ENCODE results near the gene TIMM22.

TIMM22 gene

DNA sequence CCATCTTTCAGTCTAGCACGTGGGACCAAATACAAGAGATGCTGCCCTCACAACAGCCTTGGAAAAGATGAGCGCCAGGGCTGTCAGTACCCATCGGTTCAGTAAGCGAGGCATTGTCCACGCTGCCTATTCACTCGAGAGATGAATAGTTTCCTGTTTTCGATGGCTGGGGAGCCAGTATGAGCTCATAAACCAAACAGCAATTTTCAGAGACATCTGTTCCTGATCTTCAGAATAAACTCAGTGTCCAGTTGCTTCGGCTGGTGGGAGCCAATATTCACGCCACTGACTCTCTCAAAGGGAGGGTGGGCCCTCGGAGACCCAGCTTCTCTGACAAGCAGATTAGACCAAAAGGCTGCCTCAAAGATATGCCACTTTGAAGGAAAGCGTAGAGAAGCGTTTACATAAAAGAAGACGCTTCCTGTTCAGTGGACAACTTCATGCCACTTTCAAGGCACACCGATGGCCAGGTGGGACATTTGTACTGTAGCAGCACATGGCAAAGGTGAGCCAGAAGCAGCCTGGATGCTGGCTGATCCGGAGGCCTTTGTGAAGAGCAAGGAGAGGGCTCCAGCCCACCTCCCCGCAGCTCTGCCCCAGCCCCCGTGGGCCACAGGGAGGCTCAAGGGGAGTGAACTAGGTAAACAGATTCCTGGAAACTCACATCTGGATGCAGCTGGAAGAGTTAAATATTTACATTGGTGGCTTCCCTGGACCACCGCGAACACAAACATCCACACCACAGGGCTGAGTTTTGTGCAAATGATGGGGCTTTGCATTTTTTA lies 6.0 kb downstream of the TIMM22 start:
- DNase-seq, result no peak

GRCh38 chr17:1003633-1003971 lies 6.7 kb downstream of the TIMM22 start:
- DNase-seq, result no peak

- DNase-seq, result no peak
These were observed 7.2 kb downstream of the TIMM22 start for GRCh38 chr17:1003972-1004768.

DNA sequence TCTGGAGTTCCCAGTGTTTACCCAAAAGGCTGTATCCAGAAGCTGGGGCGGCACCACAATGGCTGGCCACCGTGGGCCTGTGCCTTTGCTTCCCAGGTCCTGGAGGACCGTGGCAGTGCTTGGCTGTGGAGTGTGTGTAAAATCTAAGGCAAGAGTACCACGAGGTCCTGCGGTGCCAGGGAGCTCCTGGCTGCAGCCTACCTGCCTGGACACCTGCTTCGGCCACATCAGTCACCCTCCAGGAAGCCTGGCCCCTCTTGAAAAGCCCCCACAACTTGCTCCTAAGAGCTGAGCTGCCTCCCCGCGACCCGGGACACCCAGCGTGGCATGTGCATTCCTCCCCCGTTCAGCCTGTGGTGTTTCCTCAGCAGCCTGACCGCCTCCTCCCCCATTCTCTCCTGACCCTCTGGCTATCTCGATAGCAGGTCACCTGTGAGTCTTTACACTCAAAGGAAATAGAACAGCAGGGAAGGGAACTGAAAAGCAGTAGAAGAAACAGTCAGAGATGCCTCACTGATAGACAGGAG lies 7.9 kb downstream of the TIMM22 start:
- DNase-seq, result no peak

DNA sequence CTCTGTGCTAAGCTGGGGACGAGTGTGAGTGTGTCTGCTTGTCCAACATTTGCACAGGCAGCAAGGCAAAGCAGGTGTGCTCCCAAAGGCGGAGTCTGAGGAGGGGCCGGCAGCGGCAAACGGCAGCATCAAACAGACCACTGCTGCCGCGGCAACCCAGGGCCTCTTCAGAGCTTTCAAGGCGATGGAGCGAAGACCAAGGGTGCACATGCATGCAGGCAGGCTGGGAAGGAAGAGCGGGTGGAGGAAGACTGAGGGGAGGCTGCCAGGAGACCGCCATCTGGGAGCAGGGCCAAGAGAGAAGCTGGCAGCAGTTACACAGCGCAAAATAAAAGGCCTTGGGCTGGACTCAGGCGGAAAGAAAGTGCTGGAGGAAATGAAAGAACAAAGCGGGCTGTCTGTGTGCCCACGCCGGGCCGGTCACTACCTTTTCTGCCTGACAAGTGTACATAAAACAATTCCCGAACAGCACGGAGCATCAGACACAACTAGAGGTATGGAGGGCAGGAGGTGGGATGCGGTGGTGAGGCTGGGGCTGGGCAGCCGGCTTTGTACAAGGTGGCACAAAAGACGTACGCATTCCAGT lies 8.5 kb downstream of the TIMM22 start:
- DNase-seq, result no peak

DNA sequence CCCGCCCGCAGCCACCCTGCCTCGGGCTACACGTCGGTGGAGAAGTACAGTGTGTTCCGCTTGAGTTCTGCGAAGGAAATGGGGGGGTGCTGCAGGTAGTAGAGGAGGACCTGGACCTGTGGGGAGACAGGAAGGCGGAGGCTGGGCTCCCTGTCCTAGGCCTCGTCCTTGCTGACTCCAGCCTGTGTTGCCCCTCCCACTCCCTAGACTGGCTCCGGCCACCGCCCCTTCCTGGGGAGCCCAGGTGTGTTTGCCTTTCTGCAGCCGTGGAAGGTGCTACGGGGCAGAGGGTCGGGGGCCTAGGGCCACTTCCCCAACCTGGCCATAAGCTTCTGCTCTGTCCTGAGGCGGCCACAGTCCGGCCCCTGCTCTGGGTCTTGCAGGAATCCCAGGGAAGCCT lies 9.1 kb downstream of the TIMM22 start:
- no peak for DNase-seq

DNA sequence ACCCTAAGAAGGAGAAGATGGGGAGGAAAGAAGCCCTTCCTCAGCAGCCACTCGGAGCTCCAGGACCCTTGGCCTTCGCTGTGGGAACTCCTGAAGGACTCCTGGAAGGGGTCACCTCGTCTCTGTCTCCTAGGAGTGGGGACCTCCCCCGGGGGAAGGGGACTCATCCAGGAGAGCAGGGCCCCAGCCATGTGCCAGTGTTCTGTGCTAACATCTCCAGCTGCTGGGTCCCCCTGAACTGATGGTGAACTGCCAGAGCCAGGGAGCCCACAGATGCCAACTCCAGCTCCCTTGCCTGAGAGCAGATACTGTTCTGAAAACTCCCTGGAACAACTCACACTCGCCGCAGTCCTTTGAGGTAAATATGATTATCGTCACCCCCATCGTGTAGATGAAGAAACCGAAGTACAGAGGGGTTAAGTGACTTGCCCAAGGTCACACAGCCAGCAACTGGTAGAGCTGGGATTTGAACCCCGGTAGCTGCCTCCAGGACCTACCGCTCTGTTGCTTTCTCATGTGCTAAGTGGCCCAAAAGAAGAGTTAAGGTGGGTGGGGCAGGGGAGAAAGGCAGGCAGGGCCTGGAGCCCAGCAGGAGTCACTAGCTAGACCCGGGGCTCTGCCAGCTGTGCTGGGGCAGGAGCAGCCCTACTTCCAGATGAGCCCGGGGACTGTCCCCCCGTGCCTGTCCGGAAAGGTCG lies 10.5 kb downstream of the TIMM22 start:
- no peak for DNase-seq

- no peak for DNase-seq
These were observed 11.3 kb downstream of the TIMM22 start for GRCh38 chr17:1008008-1008761.

GRCh38 chr17:1009229-1010085 lies 12.5 kb downstream of the TIMM22 start:
- DNase-seq, result no peak

DNA sequence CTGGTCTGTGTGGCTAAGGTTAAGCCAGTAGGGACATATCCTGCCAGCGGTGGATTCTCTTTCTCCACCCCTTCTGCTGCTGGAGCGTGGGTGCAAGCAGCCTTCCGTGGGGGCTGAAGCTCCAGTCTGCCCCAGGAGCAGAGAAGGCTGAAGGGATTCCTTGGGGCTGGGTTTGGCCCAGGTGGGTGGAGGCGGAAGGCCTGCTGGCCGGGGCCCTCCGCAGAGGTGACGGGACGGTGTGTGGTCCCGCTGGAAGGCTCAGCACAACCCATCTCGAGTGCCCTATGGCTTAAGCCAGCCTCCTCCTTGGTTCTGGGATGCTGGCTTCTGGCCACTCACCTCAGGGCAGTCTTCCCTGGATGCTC lies 13.1 kb downstream of the TIMM22 start:
- no peak for DNase-seq

DNA sequence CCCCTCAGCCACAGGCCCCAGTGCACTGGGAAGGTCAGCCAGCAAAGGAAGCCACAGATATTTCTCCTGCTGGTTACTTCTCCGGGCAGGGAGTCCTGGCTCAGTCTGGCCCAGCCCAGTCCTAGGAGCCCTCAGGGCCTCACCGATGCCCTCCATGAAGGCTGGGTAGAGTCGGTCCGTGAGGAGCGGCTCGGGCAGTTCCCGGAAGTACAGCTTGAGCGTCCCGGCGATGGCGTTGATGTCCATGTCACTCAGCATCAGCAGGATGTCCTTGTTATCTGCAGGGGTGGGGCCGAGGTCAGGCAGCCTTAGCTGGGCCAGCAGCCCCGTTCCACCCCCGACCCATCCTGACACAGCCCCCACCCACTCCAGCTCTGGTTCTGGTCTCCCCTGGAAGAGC lies 13.7 kb downstream of the TIMM22 start:
- no peak for DNase-seq

DNA sequence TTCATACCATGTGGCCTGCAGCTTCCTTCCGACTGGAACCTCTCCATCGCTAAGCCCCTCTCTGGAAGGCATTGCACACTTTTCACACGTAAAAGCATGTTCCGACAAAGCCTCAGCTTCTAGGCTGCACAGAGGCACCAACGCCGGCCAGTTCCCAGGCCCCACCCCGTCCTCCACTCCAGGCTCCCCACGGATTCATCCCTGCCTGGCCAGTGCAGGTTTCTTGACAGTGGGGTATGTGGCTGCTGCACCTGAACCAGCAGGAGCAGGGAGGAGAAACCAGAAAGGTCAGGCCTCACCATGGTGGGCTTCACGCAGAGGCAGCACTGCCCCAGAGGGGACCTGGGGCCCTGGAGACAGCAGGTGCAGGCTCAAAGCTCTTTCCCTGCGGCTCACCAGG lies 14.2 kb downstream of the TIMM22 start:
- DNase-seq, result no peak

- no peak for DNase-seq
These were observed 15.1 kb downstream of the TIMM22 start for GRCh38 chr17:1011760-1012735.

- DNase-seq, result no peak
These were observed 16.1 kb downstream of the TIMM22 start for GRCh38 chr17:1012823-1013728.

DNA sequence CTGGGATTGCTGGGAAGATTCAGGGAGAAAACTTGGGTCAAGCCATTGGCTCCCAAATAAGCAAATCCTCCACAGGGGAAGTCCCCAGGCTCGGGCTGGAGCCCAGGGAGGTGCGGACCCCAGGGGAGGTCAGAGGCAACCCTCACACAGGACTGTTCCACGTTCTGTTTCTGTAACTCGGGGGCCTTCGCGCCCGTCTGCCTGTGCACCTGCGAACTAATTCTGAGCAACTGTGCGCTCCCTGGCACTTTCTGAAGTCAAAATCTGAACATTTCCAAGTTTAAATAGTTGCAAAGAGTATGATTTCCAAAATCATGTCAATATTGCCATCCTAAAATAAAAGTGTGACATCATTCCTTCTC lies 16.8 kb downstream of the TIMM22 start:
- no peak for DNase-seq

DNA sequence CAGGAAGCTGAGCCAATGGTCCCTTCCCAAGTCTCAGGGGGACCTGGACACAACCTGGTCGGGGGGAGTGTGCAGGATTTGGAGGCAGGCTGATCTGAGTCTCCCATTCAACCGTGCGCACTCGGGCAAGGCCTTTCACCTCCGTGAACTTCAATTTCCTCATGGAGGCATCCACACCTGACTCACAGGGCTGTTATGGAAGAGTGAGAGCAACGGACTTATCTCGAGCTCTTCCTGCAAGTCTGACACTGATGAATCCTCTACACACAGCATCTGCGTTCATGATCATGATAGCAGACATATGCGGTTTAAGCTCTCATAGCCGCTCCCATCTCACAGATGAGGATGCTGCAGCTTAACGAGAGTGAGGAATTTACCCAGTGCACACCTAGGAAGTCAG lies 21.6 kb downstream of the TIMM22 start:
- no peak for DNase-seq

GRCh38 chr17:1019451-1019850 lies 22.5 kb downstream of the TIMM22 start:
- no peak for DNase-seq

- no peak for DNase-seq
These were observed 24.2 kb downstream of the TIMM22 start for GRCh38 chr17:1021147-1021546.

Data from stimulated activated CD4-positive, alpha-beta T cell treated with anti-CD3 and anti-CD28 coated beads, Interleukin-2, amount 100 ng/mL, for 24 hours (primary cell).